GM21526 (cell line): ENCODE measurements around the gene ATF7IP.

Source experiments
- ATAC-seq: cut with Tn5 transposase; IDR thresholded peaks from one replicate; pipeline ENCODE4 v1.9.1; 2021; ENCODE audit warnings: moderate library complexity; ENCODE audit not compliant: unreplicated experiment, low FRiP score

The ATF7IP gene

GRCh38 chr12:14548609-14549008 lies 183.1 kb downstream of the ATF7IP start:
- ATAC-seq: no peak
